IMR-90 (cell line): ENCODE results near the gene HEPHL1. TPM values are rescaled to one million over a fixed set of nuclear protein-coding genes. Genes with fewer than 3 reads are reported as not detected.

Experiments used
- ATAC-seq: fragments of 200-7000 bp; cut with Tn5 transposase; 2 replicates; pipeline ENCODE4 v1.9.1; 2020; ENCODE audit warnings: low read depth, mild to moderate bottlenecking, moderate library complexity
- BruUV-seq: library from RNA; stranded (reverse); fragments of 400-500 nt; replicated peaks from 2 replicates; lab custom pipeline; 2021; lab: Mats Ljungman, UMichigan
- CTCF ChIA-PET: fragments of 300-600 bp; formaldehyde crosslinking; extraction: SDS; loops from one replicate; lab custom pipeline; 2021; ENCODE audit warnings: antibody characterized with exemption; lab: Yijun Ruan, JAX
- POLR2A ChIA-PET: fragments of 300-600 bp; sonication (Branson Sonifier 250); formaldehyde crosslinking; loops from one replicate; lab custom pipeline; 2022; ENCODE audit warnings: antibody characterized with exemption; ENCODE audit not compliant: unreplicated experiment; lab: Charles Lee
- DNase-seq: peaks from one replicate; pipeline ENCODE4 v3.0.0; 2013
- H2AFZ ChIP-seq: replicated peaks from 2 replicates; pipeline ENCODE3; 2013; ENCODE audit warnings: low read length, mild to moderate bottlenecking; ENCODE audit not compliant: poor library complexity
- H2AK5ac ChIP-seq: 2 replicates; pipeline ENCODE4 v1.6.1; 2013; ENCODE audit warnings: low read depth, low read length, inconsistent platforms
- H2AK9ac ChIP-seq: replicated peaks from 2 replicates; pipeline ENCODE3; 2013; ENCODE audit warnings: mild to moderate bottlenecking, low read depth, low read length, moderate library complexity; ENCODE audit not compliant: poor library complexity
- H2BK120ac ChIP-seq: 2 replicates; pipeline ENCODE4 v1.6.1; 2013; ENCODE audit warnings: low read depth, low read length, inconsistent platforms
- H2BK15ac ChIP-seq: 3 replicates; pipeline ENCODE4 v1.6.1; 2013; ENCODE audit warnings: low read depth, low read length, inconsistent platforms
- H2BK20ac ChIP-seq: 2 replicates; pipeline ENCODE4 v1.6.1; 2013; ENCODE audit warnings: low read depth, mild to moderate bottlenecking, inconsistent platforms, low read length, moderate library complexity
- H2BK5ac ChIP-seq: 2 replicates; pipeline ENCODE4 v1.6.1; 2013; ENCODE audit warnings: mild to moderate bottlenecking, low read depth, low read length, inconsistent platforms; ENCODE audit not compliant: poor library complexity, severe bottlenecking
- H3K14ac ChIP-seq: replicated peaks from 2 replicates; pipeline ENCODE4 v1.6.1; 2013; ENCODE audit warnings: low read depth, low read length, inconsistent platforms
- H3K18ac ChIP-seq: 2 replicates; pipeline ENCODE4 v1.6.1; 2013; ENCODE audit warnings: low read depth, low read length, control low read depth
- H3K23ac ChIP-seq: 2 replicates; pipeline ENCODE4 v1.6.1; 2013; ENCODE audit warnings: low read depth, low read length, inconsistent platforms
- H3K27ac ChIP-seq: 2 replicates; pipeline ENCODE4 v1.5.1; 2013; ENCODE audit warnings: mild to moderate bottlenecking, control low read depth, low read length; ENCODE audit not compliant: insufficient read depth
- H3K27me3 ChIP-seq: 2 replicates; pipeline ENCODE4 v1.6.1; 2013; ENCODE audit warnings: low read length; ENCODE audit not compliant: control insufficient read depth, insufficient read depth
- H3K36me3 ChIP-seq: 2 replicates; pipeline ENCODE4 v1.6.1; 2013; ENCODE audit warnings: low read length, mixed read lengths; ENCODE audit not compliant: control insufficient read depth, insufficient read depth
- H3K4ac ChIP-seq: 2 replicates; pipeline ENCODE4 v1.6.1; 2013; ENCODE audit warnings: low read depth, low read length, inconsistent platforms
- H3K4me1 ChIP-seq: 2 replicates; pipeline ENCODE4 v1.6.1; 2013; ENCODE audit warnings: low read length, mixed read lengths; ENCODE audit not compliant: control insufficient read depth, insufficient read depth
- H3K4me2 ChIP-seq: 2 replicates; pipeline ENCODE4 v1.6.1; 2013; ENCODE audit warnings: low read depth, mild to moderate bottlenecking, control low read depth, low read length, moderate library complexity
- H3K4me3 ChIP-seq: 2 replicates; pipeline ENCODE4 v1.5.1; 2013; ENCODE audit warnings: low read depth, mild to moderate bottlenecking, control low read depth, low read length, moderate library complexity; ENCODE audit not compliant: insufficient read depth
- H3K56ac ChIP-seq: 2 replicates; pipeline ENCODE4 v1.6.1; 2013; ENCODE audit warnings: low read length, inconsistent platforms; ENCODE audit not compliant: insufficient read depth; ENCODE audit errors: extremely low read depth
- H3K79me1 ChIP-seq, 2 experiments: 2 replicates each; pipeline ENCODE4 v1.6.1; 2013; ENCODE audit warnings: low read length in 2 of 2, inconsistent platforms in 1 of 2, low read depth in 1 of 2
- H3K9ac ChIP-seq: 2 replicates; pipeline ENCODE4 v1.6.1; 2013; ENCODE audit warnings: low read depth, low read length, control low read depth
- H3K9me1 ChIP-seq: 2 replicates; pipeline ENCODE4 v1.6.1; 2013; ENCODE audit warnings: low read length, inconsistent platforms; ENCODE audit not compliant: insufficient read depth
- H3K9me3 ChIP-seq: 2 replicates; pipeline ENCODE4 v1.6.1; 2013; ENCODE audit warnings: low read length; ENCODE audit not compliant: control insufficient read depth, insufficient read depth
- H4K20me1 ChIP-seq: 2 replicates; pipeline ENCODE4 v1.6.1; 2013; ENCODE audit warnings: low read length, inconsistent platforms; ENCODE audit not compliant: insufficient read depth
- H4K5ac ChIP-seq: 2 replicates; pipeline ENCODE4 v1.6.1; 2013; ENCODE audit warnings: mild to moderate bottlenecking, low read depth, low read length, control low read depth
- H4K8ac ChIP-seq, 2 experiments: 2 replicates each; pipeline ENCODE4 v1.6.1; 2013; ENCODE audit warnings: low read depth in 2 of 2, low read length in 2 of 2, control low read depth in 1 of 2, inconsistent platforms in 1 of 2
- H4K91ac ChIP-seq: 2 replicates; pipeline ENCODE4 v1.6.1; 2013; ENCODE audit warnings: low read depth, low read length, inconsistent platforms; ENCODE audit not compliant: insufficient read depth
- RAD21 ChIP-seq: IDR thresholded peaks from 2 replicates; pipeline ENCODE4 v1.6.1; 2012; ENCODE audit warnings: low read length, improper control_type of control experiment
- WGBS, 2 experiments: methylation state at CpG; one replicate each; pipeline versions ENCODE4 v1.1.5 to v1.1.7; 2013; ENCODE audit warnings: missing lambda C conversion rate in 2 of 2; ENCODE audit not compliant: insufficient read length in 1 of 2; ENCODE audit errors: extremely low coverage in 2 of 2; 5-methylcytosine and 5-hydroxymethylcytosine counted together
- dilution Hi-C: fragments of 300-500 bp; cut with HindIII; formaldehyde crosslinking; loops from one replicate; pipeline ENCODE4 v1.14.3; 2018; ENCODE audit warnings: low sequenced_read_pairs; ENCODE audit not compliant: unreplicated experiment
- in situ Hi-C: fragments of 300-500 bp; cut with MboI; formaldehyde crosslinking; loops from 3 replicates; pipeline ENCODE4 v1.14.3; 2019; ENCODE audit warnings: low sequenced_read_pairs, inconsistent platforms, mixed read lengths
- intact Hi-C: fragments of 100-400 bp; cut with micrococcal nuclease; formaldehyde crosslinking; loops from 2 replicates; pipeline ENCODE4 v1.10.0; 2022
- polyA plus RNA-seq, 3 experiments: library from polyadenylated mRNA; depleted of rRNA; stranded (reverse); fragments of >200 nt; gene quantifications; 2 replicates each; pipeline ENCODE4 v1.2.3, GENCODE V29; 2012; ENCODE audit warnings: low replicate concordance in 1 of 3
- total RNA-seq: library from RNA; depleted of rRNA; stranded (reverse); fragments of >200 nt; gene quantifications from 2 replicates; pipeline ENCODE4 v1.2.3, GENCODE V29; 2012
- TF ChIP-seq, protein P1 (sequence below): fragments of 150-350 bp; IDR thresholded peaks from 2 replicates; pipeline ENCODE4 v1.6.1; 2016; ENCODE audit warnings: low read depth, mild to moderate bottlenecking, low read length, moderate library complexity, borderline replicate concordance

The HEPHL1 gene
- total and polyA plus RNA-seq, 2 of the 4 experiments (the other 2 are of a cell fraction) = under 0.01 to 0.02 TPM

- Histone ChIP-seq H3K79me1 (no peaks in the 10 kb centered on the region), H3K56ac (no peak overlapping the region), H3K4me2 (no peak overlapping the region), H4K5ac (no peak overlapping the region), H2BK5ac (no peak overlapping the region), H3K36me3 (no peaks in the 10 kb centered on the region), H3K27me3 (no peaks in the 10 kb centered on the region), H3K18ac (no peak overlapping the region), H4K91ac (no peak overlapping the region), H3K9me1 (no peaks in the 10 kb centered on the region; the same call in 1 of the 2 replicates), H3K14ac (no peak overlapping the region), H3K9ac (no peak overlapping the region), H3K4me3 (no peak overlapping the region), H2AFZ (no peak overlapping the region), H4K8ac (no peak overlapping the region), H3K4me1 (no peaks in the 10 kb centered on the region), H2BK20ac (no peak overlapping the region), H2BK120ac (no peak overlapping the region), H3K27ac (no peak overlapping the region), H3K23ac (no peak overlapping the region), H3K9me3 (no peaks in the 10 kb centered on the region), H3K4ac (no peak overlapping the region), H2AK9ac (peak overlapping the region; percentile 61), H4K20me1 (no peaks in the 10 kb centered on the region), H2BK15ac (no peak overlapping the region), H2AK5ac (no peak overlapping the region)
- WGBS, 2 experiments = 83% methylated on average over 2 of the region's 6 CpGs; no CpG with 5 or more reads in 1 of the 2 experiments
- CTCF ChIA-PET = no interaction called here
- intact Hi-C loops = no loop called here
- POLR2A ChIA-PET = no interaction called here
- in situ Hi-C loops = no loop called here
- TF ChIP-seq, protein P1, sequence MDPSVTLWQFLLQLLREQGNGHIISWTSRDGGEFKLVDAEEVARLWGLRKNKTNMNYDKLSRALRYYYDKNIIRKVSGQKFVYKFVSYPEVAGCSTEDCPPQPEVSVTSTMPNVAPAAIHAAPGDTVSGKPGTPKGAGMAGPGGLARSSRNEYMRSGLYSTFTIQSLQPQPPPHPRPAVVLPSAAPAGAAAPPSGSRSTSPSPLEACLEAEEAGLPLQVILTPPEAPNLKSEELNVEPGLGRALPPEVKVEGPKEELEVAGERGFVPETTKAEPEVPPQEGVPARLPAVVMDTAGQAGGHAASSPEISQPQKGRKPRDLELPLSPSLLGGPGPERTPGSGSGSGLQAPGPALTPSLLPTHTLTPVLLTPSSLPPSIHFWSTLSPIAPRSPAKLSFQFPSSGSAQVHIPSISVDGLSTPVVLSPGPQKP = no peak
- no peak for TF ChIP-seq RAD21
- ATAC-seq (no peak), DNase-seq (no peak)
- dilution Hi-C loops = no loop called here
- BruUV-seq = no TSS peak
Observed at GRCh38 chr11:94089341-94089740, 68.2 kb downstream of the HEPHL1 start.
